ENCODE results near the gene EVA1B.

EVA1B gene

GRCh38 chr1:36323636-36324352 is at the start of gene EVA1B:
TSS of gene EVA1B (minus strand) at chr1:36323645. CDS start at chr1:36323037, 608 bp downstream.
- H3K27ac ChIP-seq (ENCODE audit: low read depth, low read length): peak within 1 kb of the TSS; percentile 60
- peak within 1 kb of the TSS; percentile 21 to 78 (median 76) for H3K9ac ChIP-seq (ENCODE audit: low read length in 5 of 5)

GRCh38 chr1:36372617-36373016 is 49.2 kb upstream of the EVA1B start:
- Histone ChIP-seq H3K4me1 (ENCODE audit: control insufficient read depth in 5 of 5, insufficient read depth in 5 of 5, low read length in 5 of 5) (peaks cover 22 to 67% (median 63%) of the 10 kb centered on the region in 5 donors), H3K36me3 (ENCODE audit: control insufficient read depth in 5 of 5, insufficient read depth in 5 of 5, low read length in 5 of 5) (peaks cover 0 to 10% (median 9%) of the 10 kb centered on the region in 5 donors), H3K4me3 (ENCODE audit: low read depth in 1 of 5, low read length in 5 of 5) (no peak overlapping the region), H3K27ac (ENCODE audit: low read depth, low read length) (peak overlapping the region; percentile 99), H3K27me3 (ENCODE audit: control insufficient read depth in 5 of 5, insufficient read depth in 4 of 5, low read length in 5 of 5) (no peaks in the 10 kb centered on the region), H3K9ac (ENCODE audit: low read length in 5 of 5) (peak overlapping the region in 3 of 5 donors; percentile 33 to 76 (median 57)), H3K9me3 (ENCODE audit: control insufficient read depth in 5 of 5, low read length in 5 of 5) (no peaks in the 10 kb centered on the region)

More at GRCh38 chr1:36323636-36324352, at the start of gene EVA1B:
- H3K9me3 ChIP-seq (ENCODE audit: control insufficient read depth in 5 of 5, low read length in 5 of 5): no peaks in the 10 kb centered on the region
- H3K4me1 ChIP-seq (ENCODE audit: control insufficient read depth in 5 of 5, insufficient read depth in 5 of 5, low read length in 5 of 5): peaks cover 5 to 47% (median 43%) of the 10 kb centered on the region in 5 donors
- peaks cover 0 to 3% (median 0%) of the 10 kb centered on the region in 5 donors for H3K36me3 ChIP-seq (ENCODE audit: control insufficient read depth in 5 of 5, insufficient read depth in 5 of 5, low read length in 5 of 5)
- peak within 1 kb of the TSS; percentile 51 to 77 (median 69) for H3K4me3 ChIP-seq (ENCODE audit: low read depth in 1 of 5, low read length in 5 of 5)
- H3K27me3 ChIP-seq (ENCODE audit: control insufficient read depth in 5 of 5, insufficient read depth in 4 of 5, low read length in 5 of 5): no peaks in the 10 kb centered on the region

DNA sequence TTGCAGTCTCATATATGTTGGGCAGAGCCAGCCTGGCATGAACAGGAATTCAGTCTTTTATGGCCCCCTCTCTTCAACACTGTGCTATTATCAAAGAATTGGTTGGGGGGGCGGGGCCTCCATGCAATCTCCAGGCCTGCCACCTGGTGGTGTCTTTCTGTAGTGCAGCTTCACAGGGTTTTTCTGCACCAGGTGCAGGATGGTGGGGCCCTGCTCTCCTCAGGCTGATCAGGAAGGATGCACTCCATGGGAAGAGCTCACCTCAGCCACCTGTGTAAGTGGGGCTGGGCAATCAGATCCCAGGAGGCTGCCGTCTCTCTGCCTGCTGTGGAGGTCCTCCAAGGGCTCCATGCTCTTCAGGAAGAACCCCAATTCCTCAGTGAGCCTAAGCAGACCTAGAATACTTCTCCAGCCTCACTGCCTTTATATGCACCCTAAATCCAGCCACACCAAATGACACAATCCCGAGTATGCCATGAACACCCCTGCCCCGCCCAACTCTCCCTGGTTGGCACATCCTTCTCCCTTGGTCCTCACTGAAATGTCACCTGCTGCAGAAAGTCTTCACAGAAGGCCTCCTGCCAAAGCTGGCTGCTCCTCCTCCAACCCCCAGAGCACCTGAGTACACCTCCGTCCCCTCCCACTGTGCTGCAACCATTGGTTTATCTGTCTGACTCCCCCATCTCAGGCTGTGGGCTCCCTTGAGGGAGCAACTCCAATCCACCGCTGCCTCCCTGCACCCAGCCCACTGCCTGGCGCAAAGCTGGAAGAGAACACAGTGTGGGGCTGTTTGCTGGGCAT is 45.8 kb upstream of the EVA1B start:
- no peaks in the 10 kb centered on the region for H3K27me3 ChIP-seq (ENCODE audit: control insufficient read depth in 5 of 5, insufficient read depth in 4 of 5, low read length in 5 of 5)
- H3K9ac ChIP-seq (ENCODE audit: low read length in 5 of 5): no peak overlapping the region
- H3K9me3 ChIP-seq (ENCODE audit: control insufficient read depth in 5 of 5, low read length in 5 of 5): no peaks in the 10 kb centered on the region
- H3K4me3 ChIP-seq (ENCODE audit: low read depth in 1 of 5, low read length in 5 of 5): no peak overlapping the region
- H3K27ac ChIP-seq (ENCODE audit: low read depth, low read length): peak overlapping the region; percentile 51
- H3K36me3 ChIP-seq (ENCODE audit: control insufficient read depth in 5 of 5, insufficient read depth in 5 of 5, low read length in 5 of 5): peaks cover 0 to 18% (median 15%) of the 10 kb centered on the region in 5 donors
- peaks cover 21 to 60% (median 60%) of the 10 kb centered on the region in 5 donors for H3K4me1 ChIP-seq (ENCODE audit: control insufficient read depth in 5 of 5, insufficient read depth in 5 of 5, low read length in 5 of 5)

- Histone ChIP-seq H3K4me3 (ENCODE audit: low read depth in 1 of 5, low read length in 5 of 5) (no peak overlapping the region), H3K9ac (ENCODE audit: low read length in 5 of 5) (peak overlapping the region in 1 of 5 donors; percentile 55), H3K9me3 (ENCODE audit: control insufficient read depth in 5 of 5, low read length in 5 of 5) (no peaks in the 10 kb centered on the region), H3K4me1 (ENCODE audit: control insufficient read depth in 5 of 5, insufficient read depth in 5 of 5, low read length in 5 of 5) (peaks cover 9 to 46% (median 45%) of the 10 kb centered on the region in 5 donors), H3K27ac (ENCODE audit: low read depth, low read length) (peak overlapping the region; percentile 41), H3K36me3 (ENCODE audit: control insufficient read depth in 5 of 5, insufficient read depth in 5 of 5, low read length in 5 of 5) (peaks cover 0 to 20% (median 17%) of the 10 kb centered on the region in 5 donors), H3K27me3 (ENCODE audit: control insufficient read depth in 5 of 5, insufficient read depth in 4 of 5, low read length in 5 of 5) (no peaks in the 10 kb centered on the region)
Observed at GRCh38 chr1:36367798-36368197, 44.4 kb upstream of the EVA1B start.

GRCh38 chr1:36367066-36367465 is 43.6 kb upstream of the EVA1B start:
- H3K36me3 ChIP-seq (ENCODE audit: control insufficient read depth in 5 of 5, insufficient read depth in 5 of 5, low read length in 5 of 5): peaks cover 2 to 26% (median 22%) of the 10 kb centered on the region in 5 donors
- H3K9ac ChIP-seq (ENCODE audit: low read length in 5 of 5): peak overlapping the region in 1 of 5 donors; percentile 55
- H3K4me3 ChIP-seq (ENCODE audit: low read depth in 1 of 5, low read length in 5 of 5): no peak overlapping the region
- H3K4me1 ChIP-seq (ENCODE audit: control insufficient read depth in 5 of 5, insufficient read depth in 5 of 5, low read length in 5 of 5): peaks cover 9 to 39% (median 38%) of the 10 kb centered on the region in 5 donors
- H3K27ac ChIP-seq (ENCODE audit: low read depth, low read length): peak overlapping the region; percentile 41
- no peaks in the 10 kb centered on the region for H3K27me3 ChIP-seq (ENCODE audit: control insufficient read depth in 5 of 5, insufficient read depth in 4 of 5, low read length in 5 of 5)
- H3K9me3 ChIP-seq (ENCODE audit: control insufficient read depth in 5 of 5, low read length in 5 of 5): no peaks in the 10 kb centered on the region

DNA sequence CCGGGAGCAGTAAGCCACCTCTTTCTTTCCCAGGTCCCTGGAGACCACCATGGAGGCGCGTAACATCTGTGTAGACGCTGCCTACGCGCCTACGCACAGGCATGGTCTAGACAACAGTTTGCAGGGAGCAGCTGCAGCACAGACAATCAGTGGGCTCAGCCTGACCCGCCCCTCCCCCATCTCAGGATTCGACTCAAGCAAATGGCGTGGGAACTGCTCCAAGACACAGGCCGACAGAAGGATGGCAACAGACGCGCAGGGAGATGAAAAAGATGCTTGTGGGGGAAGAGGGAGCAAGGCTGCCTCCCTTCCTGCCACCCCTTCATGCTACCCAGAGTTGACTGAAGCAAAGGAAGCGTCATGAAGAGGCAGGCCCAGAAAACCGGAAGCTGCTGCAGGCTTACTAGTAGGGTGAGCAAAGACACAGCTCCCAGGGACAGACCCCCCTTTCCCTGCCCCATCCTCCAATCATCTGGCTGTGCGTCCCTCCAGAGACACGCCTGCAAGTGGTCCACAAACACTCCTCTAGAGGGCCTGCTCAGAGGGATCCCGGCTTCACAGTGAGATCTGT is 42.7 kb upstream of the EVA1B start:
- Histone ChIP-seq H3K27ac (ENCODE audit: low read depth, low read length) (peak overlapping the region; percentile 80), H3K4me3 (ENCODE audit: low read depth in 1 of 5, low read length in 5 of 5) (peak overlapping the region in 1 of 5 donors; percentile 13), H3K36me3 (ENCODE audit: control insufficient read depth in 5 of 5, insufficient read depth in 5 of 5, low read length in 5 of 5) (peaks cover 2 to 27% (median 26%) of the 10 kb centered on the region in 5 donors), H3K4me1 (ENCODE audit: control insufficient read depth in 5 of 5, insufficient read depth in 5 of 5, low read length in 5 of 5) (peaks cover 9 to 35% (median 31%) of the 10 kb centered on the region in 5 donors), H3K9me3 (ENCODE audit: control insufficient read depth in 5 of 5, low read length in 5 of 5) (no peaks in the 10 kb centered on the region), H3K9ac (ENCODE audit: low read length in 5 of 5) (peak overlapping the region in 2 of 5 donors; percentile 48 to 57), H3K27me3 (ENCODE audit: control insufficient read depth in 5 of 5, insufficient read depth in 4 of 5, low read length in 5 of 5) (no peaks in the 10 kb centered on the region)

DNA sequence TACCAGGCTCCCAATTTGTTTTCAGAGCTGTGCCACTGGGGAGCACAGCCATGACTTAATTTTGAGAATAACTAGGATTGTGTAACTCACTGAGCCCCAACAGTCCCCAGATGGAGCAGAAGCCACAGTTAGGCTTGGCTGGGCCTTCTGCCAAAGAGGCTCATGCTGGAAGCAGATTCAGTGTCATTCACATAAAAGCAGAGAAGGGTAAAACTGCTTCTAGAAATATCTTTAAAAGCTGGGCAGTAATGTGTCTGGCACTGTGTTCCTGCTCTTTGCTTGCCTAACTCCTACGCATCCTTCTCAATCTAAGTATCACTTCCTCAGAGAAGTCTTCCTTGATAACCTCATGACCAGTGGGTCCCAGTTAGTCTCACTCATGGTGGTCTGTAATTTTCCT is 41.9 kb upstream of the EVA1B start:
- peaks cover 2 to 34% (median 32%) of the 10 kb centered on the region in 5 donors for H3K36me3 ChIP-seq (ENCODE audit: control insufficient read depth in 5 of 5, insufficient read depth in 5 of 5, low read length in 5 of 5)
- H3K4me1 ChIP-seq (ENCODE audit: control insufficient read depth in 5 of 5, insufficient read depth in 5 of 5, low read length in 5 of 5): peaks cover 9 to 35% (median 31%) of the 10 kb centered on the region in 5 donors
- no peaks in the 10 kb centered on the region for H3K27me3 ChIP-seq (ENCODE audit: control insufficient read depth in 5 of 5, insufficient read depth in 4 of 5, low read length in 5 of 5)
- no peaks in the 10 kb centered on the region for H3K9me3 ChIP-seq (ENCODE audit: control insufficient read depth in 5 of 5, low read length in 5 of 5)
- peak overlapping the region in 2 of 5 donors; percentile 10 to 31 for H3K9ac ChIP-seq (ENCODE audit: low read length in 5 of 5)
- peak overlapping the region; percentile 80 for H3K27ac ChIP-seq (ENCODE audit: low read depth, low read length)
- H3K4me3 ChIP-seq (ENCODE audit: low read depth in 1 of 5, low read length in 5 of 5): no peak overlapping the region

DNA sequence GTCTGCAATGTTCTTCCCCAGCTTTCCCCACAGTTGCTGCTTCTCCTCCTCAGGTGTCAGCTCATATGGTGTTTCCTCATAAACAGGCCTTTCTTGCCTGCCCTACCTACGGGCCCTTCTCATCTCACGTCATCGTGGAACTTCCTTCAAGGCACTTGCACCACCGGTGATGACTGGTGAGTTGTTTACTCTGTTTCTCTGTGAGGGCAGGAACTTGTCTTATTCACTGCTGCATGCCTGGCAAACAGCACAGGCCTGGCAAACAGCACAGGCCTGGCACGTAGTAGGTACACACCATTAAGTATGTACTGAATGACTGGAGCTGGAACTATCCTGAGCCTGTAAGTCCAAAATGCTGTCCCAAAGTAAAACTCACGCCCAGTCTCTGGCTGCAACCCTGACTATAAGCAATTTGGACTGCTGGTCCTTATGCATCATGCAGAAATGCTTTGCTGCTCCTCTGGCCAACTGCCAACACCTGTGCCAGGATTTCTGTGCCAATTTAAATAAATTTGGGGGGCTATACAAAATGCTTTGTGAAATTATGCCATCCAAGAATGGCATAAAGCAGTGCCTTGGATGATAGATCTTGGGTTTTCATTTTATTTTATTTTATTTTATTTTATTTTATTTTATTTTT is 36.6 kb upstream of the EVA1B start:
- peaks cover 2 to 70% (median 62%) of the 10 kb centered on the region in 5 donors for H3K36me3 ChIP-seq (ENCODE audit: control insufficient read depth in 5 of 5, insufficient read depth in 5 of 5, low read length in 5 of 5)
- no peak overlapping the region for H3K27ac ChIP-seq (ENCODE audit: low read depth, low read length)
- peaks cover under 1 to 5% (median 2%) of the 10 kb centered on the region in 5 donors for H3K4me1 ChIP-seq (ENCODE audit: control insufficient read depth in 5 of 5, insufficient read depth in 5 of 5, low read length in 5 of 5)

DNA sequence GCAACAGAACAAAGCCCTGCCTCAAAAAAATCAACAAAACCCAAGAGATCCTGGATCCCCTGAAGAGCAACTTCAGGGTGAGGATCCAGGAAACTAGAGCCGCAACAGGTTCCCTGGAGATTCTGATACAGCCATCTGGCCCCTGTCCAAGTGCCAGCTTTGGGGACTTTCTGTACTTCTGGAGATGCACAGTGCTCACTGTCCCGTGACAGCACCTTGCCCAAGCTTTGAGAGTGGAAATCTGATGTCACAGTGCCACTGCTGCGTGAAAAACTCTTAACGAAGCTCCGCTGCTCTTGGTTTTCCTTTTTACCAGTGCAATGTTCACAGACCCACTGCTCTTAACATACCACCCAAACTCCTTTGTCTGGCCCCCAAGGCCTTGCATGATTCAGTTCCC is 35.9 kb upstream of the EVA1B start:
- H3K9me3 ChIP-seq (ENCODE audit: control insufficient read depth in 5 of 5, low read length in 5 of 5): no peaks in the 10 kb centered on the region
- peaks cover 0 to 5% (median 0%) of the 10 kb centered on the region in 5 donors for H3K4me1 ChIP-seq (ENCODE audit: control insufficient read depth in 5 of 5, insufficient read depth in 5 of 5, low read length in 5 of 5)
- H3K9ac ChIP-seq (ENCODE audit: low read length in 5 of 5): no peak overlapping the region
- H3K27ac ChIP-seq (ENCODE audit: low read depth, low read length): no peak overlapping the region
- H3K4me3 ChIP-seq (ENCODE audit: low read depth in 1 of 5, low read length in 5 of 5): no peak overlapping the region
- H3K36me3 ChIP-seq (ENCODE audit: control insufficient read depth in 5 of 5, insufficient read depth in 5 of 5, low read length in 5 of 5): peaks cover 2 to 76% (median 69%) of the 10 kb centered on the region in 5 donors
- no peaks in the 10 kb centered on the region for H3K27me3 ChIP-seq (ENCODE audit: control insufficient read depth in 5 of 5, insufficient read depth in 4 of 5, low read length in 5 of 5)

More for the DNA sequence above, 36.6 kb upstream of the EVA1B start:
- no peaks in the 10 kb centered on the region for H3K27me3 ChIP-seq (ENCODE audit: control insufficient read depth in 5 of 5, insufficient read depth in 4 of 5, low read length in 5 of 5)
- no peak overlapping the region for H3K4me3 ChIP-seq (ENCODE audit: low read depth in 1 of 5, low read length in 5 of 5)
- no peaks in the 10 kb centered on the region for H3K9me3 ChIP-seq (ENCODE audit: control insufficient read depth in 5 of 5, low read length in 5 of 5)
- H3K9ac ChIP-seq (ENCODE audit: low read length in 5 of 5): no peak overlapping the region

Data from subcutaneous abdominal adipose tissue (tissue), 5 donors.